Endothelial cell of umbilical vein (primary cell): ENCODE data around the gene ORM2. TPM values are rescaled to one million over a fixed set of nuclear protein-coding genes. Genes with fewer than 3 reads are reported as not detected.

ENCODE experiments used
- BruUV-seq: library from RNA; stranded (reverse); fragments of 400-500 nt; replicated peaks from 2 replicates; lab custom pipeline; 2021; lab: Mats Ljungman, UMichigan
- CTCF ChIA-PET: fragments of 300-600, 350-600 bp; sonication (Branson Sonifier 250); formaldehyde crosslinking; loops from one replicate; lab custom pipeline; 2021; ENCODE audit warnings: antibody characterized with exemption, inconsistent platforms; lab: Charles Lee
- POLR2A ChIA-PET: fragments of 300-600, 350-600 bp; sonication (Branson Sonifier 250); formaldehyde crosslinking; loops from one replicate; lab custom pipeline; 2021; ENCODE audit warnings: antibody characterized with exemption, inconsistent platforms; lab: Charles Lee
- DNase-seq: peaks from one replicate; pipeline ENCODE4 v3.0.0-alpha.2; 2011; ENCODE audit warnings: low read depth, low spot score
- FAIRE-seq: peaks from 2 replicates; lab custom pipeline; 2011; peaks lifted over from hg19 to GRCh38; lab: Jason Lieb, UNC
- H2AFZ ChIP-seq: 2 replicates; pipeline ENCODE4 v1.6.0; 2012; ENCODE audit warnings: low read depth, low read length, control low read depth, inconsistent platforms
- H3K27ac ChIP-seq: 2 replicates; pipeline ENCODE4 v1.5.1; 2011; ENCODE audit warnings: low read depth, mild to moderate bottlenecking, control low read depth, low read length, moderate library complexity; ENCODE audit not compliant: insufficient read depth
- H3K27me3 ChIP-seq, 2 experiments: 2 replicates each; pipeline versions ENCODE4 v1.6.0 to v1.6.1; 2011; ENCODE audit warnings: low read length in 2 of 2, mixed read lengths in 1 of 2; ENCODE audit not compliant: control insufficient read depth in 2 of 2, insufficient read depth in 2 of 2
- H3K36me3 ChIP-seq, 2 experiments: 2 replicates in 1 of 2; 3 replicates in 1 of 2; pipeline ENCODE4 v1.5.1; 2011; ENCODE audit warnings: low read length in 2 of 2, mild to moderate bottlenecking in 1 of 2, moderate library complexity in 1 of 2; ENCODE audit not compliant: control insufficient read depth in 2 of 2, insufficient read depth in 2 of 2; ENCODE audit errors: extremely low read depth in 1 of 2
- H3K4me1 ChIP-seq: 3 replicates; pipeline ENCODE4 v1.5.1; 2011; ENCODE audit warnings: mild to moderate bottlenecking, low read length; ENCODE audit not compliant: control insufficient read depth, insufficient read depth; ENCODE audit errors: extremely low read depth
- H3K4me2 ChIP-seq: 2 replicates; pipeline ENCODE4 v1.6.1; 2011; ENCODE audit warnings: low read length, control low read depth, mixed read lengths; ENCODE audit not compliant: insufficient read depth
- H3K4me3 ChIP-seq, 3 experiments: fragments of 200-600 bp in 1 of 3; sonication (generic), shearing (Covaris generic) in 1 of 3; replicated peaks in 1 of 3; 2 replicates each; pipeline ENCODE4 v1.5.1; 2011 to 2016; ENCODE audit warnings: control low read depth in 3 of 3, low read length in 3 of 3, mild to moderate bottlenecking in 2 of 3, inconsistent platforms in 1 of 3, low read depth in 1 of 3, moderate library complexity in 1 of 3; ENCODE audit not compliant: insufficient read depth in 1 of 3
- H3K79me2 ChIP-seq: 2 replicates; pipeline ENCODE4 v1.6.0; 2012; ENCODE audit warnings: low read length, inconsistent platforms; ENCODE audit not compliant: control insufficient read depth, insufficient read depth
- H3K9ac ChIP-seq: replicated peaks from 2 replicates; pipeline ENCODE3; 2011; ENCODE audit warnings: low read length, control low read depth; ENCODE audit not compliant: insufficient read depth; ENCODE audit errors: extremely low read depth
- H3K9me1 ChIP-seq: replicated peaks from 3 replicates; pipeline ENCODE4 v1.6.0; 2011; ENCODE audit warnings: mild to moderate bottlenecking, low read length; ENCODE audit not compliant: control insufficient read depth, insufficient read depth; ENCODE audit errors: extremely low read depth
- H3K9me3 ChIP-seq: replicated peaks from 2 replicates; pipeline ENCODE4 v1.5.1; 2012; ENCODE audit warnings: low read length, inconsistent platforms; ENCODE audit not compliant: control insufficient read depth, insufficient read depth
- H4K20me1 ChIP-seq: replicated peaks from 2 replicates; pipeline ENCODE3; 2011; ENCODE audit warnings: mild to moderate bottlenecking, low read length; ENCODE audit not compliant: control insufficient read depth, insufficient read depth; ENCODE audit errors: extremely low read depth
- CTCF ChIP-seq, 2 donors: IDR thresholded peaks; 1 replicate in 1 of 2; 2 replicates in 1 of 2; pipeline ENCODE4 v1.5.1; 2011; ENCODE audit warnings: low read length in 2 of 2, mild to moderate bottlenecking in 2 of 2, moderate library complexity in 2 of 2, control low read depth in 1 of 2, inconsistent platforms in 1 of 2, low read depth in 1 of 2; ENCODE audit not compliant: insufficient read depth in 1 of 2; ENCODE audit errors: extremely low read depth in 1 of 2
- EZH2 ChIP-seq: IDR thresholded peaks from 2 replicates; pipeline ENCODE4 v1.6.1; 2012; ENCODE audit warnings: borderline replicate concordance, low read depth, mild to moderate bottlenecking, moderate library complexity, low read length, inconsistent platforms; ENCODE audit not compliant: severe bottlenecking
- FOS ChIP-seq: IDR thresholded peaks from 2 replicates; pipeline ENCODE4 v1.6.1; 2011; ENCODE audit warnings: mild to moderate bottlenecking, low read length, moderate library complexity, borderline replicate concordance; ENCODE audit not compliant: insufficient read depth
- GATA2 ChIP-seq: IDR thresholded peaks from 2 replicates; pipeline ENCODE4 v1.7.0; 2011; ENCODE audit warnings: low read depth, mild to moderate bottlenecking, moderate library complexity, mixed read lengths, low read length; ENCODE audit not compliant: insufficient read length, insufficient read depth
- JUN ChIP-seq: IDR thresholded peaks from 2 replicates; pipeline ENCODE4 v1.6.1; 2011; ENCODE audit warnings: borderline replicate concordance, low read depth; ENCODE audit not compliant: insufficient read length, insufficient read depth
- MYC ChIP-seq: IDR thresholded peaks from one replicate; pipeline ENCODE4 v1.6.1; 2011; ENCODE audit warnings: mild to moderate bottlenecking, low read depth, low read length
- POLR2A ChIP-seq: IDR thresholded peaks from 2 replicates; pipeline ENCODE4 v1.6.1; 2012; ENCODE audit warnings: low read depth, mild to moderate bottlenecking, control low read depth, low read length
- POLR2AphosphoS5 ChIP-seq: IDR thresholded peaks from 2 replicates; pipeline ENCODE4 v1.6.1; 2012; ENCODE audit warnings: low read depth, mild to moderate bottlenecking, control low read depth, low read length, moderate library complexity; ENCODE audit not compliant: insufficient read depth
- dilution Hi-C: fragments of 300-500 bp; cut with MboI; formaldehyde crosslinking; loops from one replicate; pipeline ENCODE4 v1.15.0; 2019; ENCODE audit warnings: low sequenced_read_pairs; ENCODE audit not compliant: extremely low pct_ligation_motif_present
- intact Hi-C: fragments of 100-400 bp; cut with micrococcal nuclease; formaldehyde crosslinking; loops from one replicate; pipeline ENCODE4 v1.10.0; 2022
- polyA plus RNA-seq, 4 experiments: library from polyadenylated mRNA; depleted of rRNA in 3 of 4; stranded (reverse) in 3 of 4; unstranded in 1 of 4; fragments of >200 nt; gene quantifications; 2 replicates each; pipeline versions ENCODE4 v1.2.1 to v1.2.3, GENCODE V29; 2011 to 2012; ENCODE audit warnings: missing spikeins in 1 of 4
- total RNA-seq: library from RNA; stranded (reverse); gene quantifications from 2 replicates; pipeline ENCODE4 v1.2.3, GENCODE V29; 2021
- TF ChIP-seq, protein P1 (sequence below): IDR thresholded peaks from 2 replicates; pipeline ENCODE4 v1.6.1; 2011; ENCODE audit not compliant: insufficient read depth, insufficient read length

ORM2 gene
- total and polyA plus RNA-seq, 2 donors (not counting 3 experiments of a cell fraction or from before 2014, with no cell fraction given), result not detected

DNA sequence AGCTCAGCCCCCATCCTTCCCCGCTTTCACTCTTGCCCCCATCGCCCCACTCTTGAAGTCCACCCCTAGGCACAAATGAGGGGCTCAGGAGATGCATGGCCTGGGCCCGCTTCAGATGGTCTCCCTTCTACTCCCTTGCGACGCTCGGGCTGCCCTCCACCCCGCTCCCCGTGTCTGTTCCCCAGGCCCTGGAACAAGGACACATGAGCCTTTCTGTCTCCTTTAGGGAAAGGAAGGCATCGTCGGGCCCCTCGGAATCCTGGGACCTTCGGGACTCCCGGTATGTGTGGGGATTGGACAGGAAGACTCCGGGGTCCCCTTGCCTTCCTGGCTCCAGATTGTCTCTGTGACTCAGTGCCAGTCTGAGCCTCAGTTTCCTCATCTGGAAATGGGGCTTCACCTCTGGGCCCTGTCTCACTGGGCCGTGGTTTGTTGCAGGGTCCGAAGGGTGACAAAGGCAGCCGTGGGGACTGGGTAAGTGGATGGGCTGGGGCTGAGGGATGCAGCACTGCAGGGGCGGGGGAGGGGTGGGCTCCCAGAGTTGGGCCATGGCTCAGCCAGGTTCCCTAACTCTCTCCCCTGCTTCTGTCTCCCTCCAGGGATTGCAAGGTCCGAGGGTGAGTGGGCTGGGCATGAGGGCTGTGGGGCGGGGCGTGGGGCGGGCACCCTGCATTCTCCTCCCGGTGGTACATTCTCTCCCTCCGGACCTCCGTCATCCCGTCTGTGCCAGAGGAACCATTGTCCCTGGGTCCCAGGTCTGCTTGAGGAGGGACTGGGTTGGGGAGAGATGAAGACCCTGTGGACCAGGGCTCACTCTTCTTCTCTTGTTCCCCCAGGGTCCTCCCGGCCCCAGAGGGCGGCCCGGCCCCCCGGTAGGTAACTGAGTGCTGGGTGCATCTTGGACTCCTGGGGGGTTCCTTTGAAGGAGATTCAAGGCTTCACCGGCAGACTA lies 28.5 kb upstream of the ORM2 start:
- H4K20me1 ChIP-seq, result no peaks in the 10 kb centered on the region
- ChIA-PET POLR2A (no interaction called here), CTCF (interaction anchor here (2.1 to 3.6 kb wide), 2 partner anchors 10 to 193 kb away, joined by 14 to 24 read pairs; no protein-coding TSS in a partner anchor)
- no TSS peak for BruUV-seq
- dilution Hi-C loops, result no loop called here
- TF ChIP-seq MYC, result no peak
- TF ChIP-seq EZH2, result no peak
- TF ChIP-seq, protein P1, sequence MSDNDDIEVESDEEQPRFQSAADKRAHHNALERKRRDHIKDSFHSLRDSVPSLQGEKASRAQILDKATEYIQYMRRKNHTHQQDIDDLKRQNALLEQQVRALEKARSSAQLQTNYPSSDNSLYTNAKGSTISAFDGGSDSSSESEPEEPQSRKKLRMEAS, result no peak
- TF ChIP-seq CTCF (IDR thresholded peaks at IDR 0.05; ENCODE audit: extremely low read depth in 1 of 2, insufficient read depth in 1 of 2, low read depth in 1 of 2, low read length in 2 of 2), result no peak
- TF ChIP-seq GATA2, result no peak
- TF ChIP-seq POLR2AphosphoS5, result no peak
- no peak for TF ChIP-seq JUN
- TF ChIP-seq POLR2A, result no peak
- no peak for TF ChIP-seq FOS
- no peak for DNase-seq
- H3K4me3 ChIP-seq, result no peak overlapping the region
- H3K36me3 ChIP-seq, result peaks cover 5 to 7% of the 10 kb centered on the region in 2 experiments
- no peaks in the 10 kb centered on the region for H3K9me1 ChIP-seq
- H2AFZ ChIP-seq, result no peak overlapping the region
- no peaks in the 10 kb centered on the region for H3K4me1 ChIP-seq
- H3K4me2 ChIP-seq, result no peak overlapping the region
- no peaks in the 10 kb centered on the region for H3K27me3 ChIP-seq
- no peak overlapping the region for H3K27ac ChIP-seq
- intact Hi-C loops, result no loop called here
- no peak for FAIRE-seq
- H3K79me2 ChIP-seq, result no peaks in the 10 kb centered on the region
- H3K9ac ChIP-seq, result no peak overlapping the region
- H3K9me3 ChIP-seq, result no peaks in the 10 kb centered on the region
